Ascending aorta (tissue), 2 donors: ENCODE results near the gene MDN1. TPM values are rescaled to one million over a fixed set of nuclear protein-coding genes. Genes with fewer than 3 reads are reported as not detected.

Experiments used
- DNase-seq, 2 donors: peaks; one replicate each; pipeline ENCODE4 v3.0.0-alpha.2; 2019; ENCODE audit warnings: low spot score in 2 of 2
- H3K27ac ChIP-seq, 2 donors: fragments of 200-600 bp; sonication (generic); one replicate each; pipeline ENCODE4 v1.5.1; 2016 to 2017; ENCODE audit warnings: mild to moderate bottlenecking in 1 of 2
- H3K27me3 ChIP-seq: fragments of 200-600 bp; sonication (generic); one replicate; pipeline ENCODE4 v1.5.1; 2017
- H3K36me3 ChIP-seq, 2 donors: fragments of 200-600 bp; sonication (generic); one replicate each; pipeline ENCODE4 v1.5.1; 2016
- H3K4me1 ChIP-seq, 2 donors: fragments of 200-600 bp; sonication (generic); one replicate each; pipeline ENCODE4 v1.5.1; 2016 to 2017; ENCODE audit warnings: mild to moderate bottlenecking in 1 of 2
- H3K4me3 ChIP-seq, 2 donors: fragments of 200-600 bp; sonication (generic); one replicate each; pipeline ENCODE4 v1.5.1; 2016 to 2017; ENCODE audit warnings: mild to moderate bottlenecking in 1 of 2
- H3K9me3 ChIP-seq, 2 donors: fragments of 200-600 bp; sonication (generic); one replicate each; pipeline ENCODE4 v1.5.1; 2016
- CTCF ChIP-seq, 3 experiments: fragments of 200-600 bp in 2 of 3; fragments of 450-650 bp in 1 of 3; sonication (generic) in 2 of 3; IDR thresholded peaks; one replicate each; pipeline ENCODE4 v1.5.1; 2016 to 2019; ENCODE audit warnings: antibody characterized with exemption in 3 of 3, mild to moderate bottlenecking in 1 of 3, moderate library complexity in 1 of 3
- intact Hi-C: fragments of 100-400 bp; cut with DNase I; formaldehyde crosslinking; loops from one replicate; pipeline ENCODE4 v1.15.1; 2023
- total RNA-seq: library from RNA; depleted of rRNA; stranded (reverse); fragments of >200 nt; gene quantifications from one replicate; pipeline ENCODE4 v1.1.0, GENCODE V29; 2016

The MDN1 gene
- total RNA-seq, 1 donor from 2014 or later: 12.2 TPM

- peak overlapping the region; percentile 50 to 81 for H3K27ac ChIP-seq
- no peak for DNase-seq
- peaks cover 0 to 12% of the 10 kb centered on the region in 2 donors for H3K36me3 ChIP-seq
- no peaks in the 10 kb centered on the region for H3K9me3 ChIP-seq
- H3K4me3 ChIP-seq: peak overlapping the region in 1 of 2 donors; percentile 44
- peaks cover 3 to 10% of the 10 kb centered on the region in 2 donors for H3K4me1 ChIP-seq
- intact Hi-C loops: loop anchor here (2.0 to 5.0 kb wide), 2 partner anchors 117 to 227 kb away; no protein-coding TSS in a partner anchor
- H3K27me3 ChIP-seq: no peaks in the 10 kb centered on the region
- no peak for TF ChIP-seq CTCF (IDR thresholded peaks at IDR 0.05)
Observed at GRCh38 chr6:89599727-89600126, 219.9 kb downstream of the MDN1 start.

DNA sequence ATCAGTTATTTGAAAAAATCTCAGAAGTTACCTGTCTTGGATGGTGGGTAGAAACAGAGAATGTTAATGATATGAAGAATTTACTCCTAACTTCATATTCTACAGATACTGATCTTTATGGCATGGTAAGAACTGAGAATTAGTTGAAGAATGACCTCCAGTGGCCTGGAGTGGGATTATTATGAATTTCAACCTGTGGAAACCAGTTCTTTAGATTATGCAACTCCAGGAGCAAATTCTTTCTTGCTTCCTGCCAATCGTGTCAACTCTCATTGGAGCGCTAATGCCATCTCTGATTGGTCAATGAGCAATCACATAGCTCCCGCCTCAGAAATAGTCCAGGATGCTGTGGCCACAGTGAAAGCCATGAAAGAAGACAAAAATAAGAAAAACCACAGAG is 221.6 kb downstream of the MDN1 start:
- peak; percentile 23 to 44 (median 37) for TF ChIP-seq CTCF (IDR thresholded peaks at IDR 0.05)
- Histone ChIP-seq H3K9me3 (no peaks in the 10 kb centered on the region), H3K4me3 (no peak overlapping the region), H3K27ac (peak overlapping the region in 1 of 2 donors; percentile 3), H3K27me3 (no peaks in the 10 kb centered on the region), H3K36me3 (peaks cover 0 to 12% of the 10 kb centered on the region in 2 donors), H3K4me1 (peaks cover 3 to 10% of the 10 kb centered on the region in 2 donors)
- intact Hi-C loops: loop anchor here (1.0 to 5.0 kb wide), 3 partner anchors 115 to 226 kb away; partner anchors contain the start of gene ANKRD6
- DNase-seq: peak in 1 of 2 donors; percentile 66

DNA sequence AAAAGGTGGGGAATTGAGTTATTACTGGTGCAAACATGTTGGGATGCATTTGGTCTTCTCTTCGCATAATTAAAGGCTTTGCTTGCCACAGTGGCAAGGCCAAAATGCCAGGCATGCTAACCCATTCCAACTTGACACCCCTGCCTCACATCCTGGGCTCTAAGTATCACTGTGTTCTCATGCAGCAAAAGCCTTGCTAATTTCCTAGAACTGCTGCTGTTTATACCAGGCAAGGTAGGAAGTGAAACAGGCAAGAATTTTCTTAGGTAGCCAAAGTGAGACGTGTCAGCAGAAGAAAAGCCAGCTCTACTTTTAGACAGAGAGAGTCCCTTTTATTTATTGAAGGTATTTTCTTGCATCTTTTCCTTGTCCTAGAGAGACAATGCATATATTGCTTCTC is 222.2 kb downstream of the MDN1 start:
- no peak for TF ChIP-seq CTCF (IDR thresholded peaks at IDR 0.05)
- H3K4me3 ChIP-seq: no peak overlapping the region
- H3K36me3 ChIP-seq: peaks cover 0 to 6% of the 10 kb centered on the region in 2 donors
- peaks cover 3 to 10% of the 10 kb centered on the region in 2 donors for H3K4me1 ChIP-seq
- no peak overlapping the region for H3K27ac ChIP-seq
- intact Hi-C loops: loop anchor here (5.0 kb wide), 1 partner anchor 225 kb away; no protein-coding TSS in a partner anchor
- DNase-seq: no peak
- no peaks in the 10 kb centered on the region for H3K27me3 ChIP-seq
- no peaks in the 10 kb centered on the region for H3K9me3 ChIP-seq

GRCh38 chr6:89596484-89596883 is 223.1 kb downstream of the MDN1 start:
- DNase-seq: no peak
- intact Hi-C loops: loop anchor here (5.0 kb wide), 1 partner anchor 224 kb away; no protein-coding TSS in a partner anchor
- no peaks in the 10 kb centered on the region for H3K36me3 ChIP-seq

DNA sequence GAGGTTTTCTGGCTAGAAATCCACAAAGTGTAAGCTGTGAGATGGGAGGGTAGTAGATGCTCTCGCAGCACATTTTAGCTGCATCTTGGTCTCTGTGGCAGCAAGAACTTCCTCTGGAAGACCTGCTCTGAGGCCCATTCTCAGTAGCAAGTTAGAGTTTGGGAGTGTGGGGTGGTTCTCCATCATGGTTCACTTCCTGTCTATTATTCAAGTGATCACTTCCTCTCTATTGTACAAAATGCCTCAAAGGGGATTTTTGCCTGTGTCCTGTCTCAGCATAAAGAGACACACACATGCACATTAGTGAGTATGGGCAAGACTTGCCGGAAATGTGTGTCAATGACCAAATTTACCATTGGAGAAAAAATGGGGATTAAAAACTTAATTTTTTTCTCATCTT is 223.5 kb downstream of the MDN1 start:
- Histone ChIP-seq H3K9me3 (no peaks in the 10 kb centered on the region), H3K27ac (peak overlapping the region in 1 of 2 donors; percentile 46), H3K27me3 (no peaks in the 10 kb centered on the region), H3K4me1 (peaks cover 3 to 10% of the 10 kb centered on the region in 2 donors), H3K36me3 (no peaks in the 10 kb centered on the region), H3K4me3 (no peak overlapping the region)
- no peak for TF ChIP-seq CTCF (IDR thresholded peaks at IDR 0.05)
- DNase-seq: no peak
- intact Hi-C loops: loop anchor here (5.0 kb wide), 1 partner anchor 224 kb away; no protein-coding TSS in a partner anchor

More at GRCh38 chr6:89596484-89596883, 223.1 kb downstream of the MDN1 start:
- H3K9me3 ChIP-seq: no peaks in the 10 kb centered on the region
- H3K4me3 ChIP-seq: no peak overlapping the region
- no peak for TF ChIP-seq CTCF (IDR thresholded peaks at IDR 0.05)
- no peaks in the 10 kb centered on the region for H3K27me3 ChIP-seq
- H3K27ac ChIP-seq: peak overlapping the region in 1 of 2 donors; percentile 46
- peaks cover 3 to 10% of the 10 kb centered on the region in 2 donors for H3K4me1 ChIP-seq

Other genes starting within 250 kb of the MDN1 start
- 5.6 TPM for gene LYRM2, start 181.0 kb downstream of the MDN1 start, total RNA-seq
- 6.7 TPM for gene CASP8AP2, start 10.1 kb upstream of the MDN1 start, total RNA-seq
- gene GJA10, start 74.7 kb upstream of the MDN1 start, total RNA-seq: not detected